Hepatocyte (in vitro differentiated cells): Measurements from ENCODE around the gene FSTL3. TPM values are rescaled to one million over a fixed set of nuclear protein-coding genes. Genes with fewer than 3 reads are reported as not detected.

ENCODE experiments used
- DNase-seq: peaks from one replicate; pipeline ENCODE4 v3.0.0-alpha.2; 2016; ENCODE audit warnings: low spot score
- H2AFZ ChIP-seq: fragments of 200-600 bp; sonication (generic); 2 replicates; pipeline ENCODE4 v1.6.0; 2016; ENCODE audit warnings: antibody characterized with exemption, mild to moderate bottlenecking
- H3K27ac ChIP-seq: fragments of 200-600 bp; sonication (generic); 2 replicates; pipeline ENCODE4 v1.5.1; 2016; ENCODE audit warnings: mild to moderate bottlenecking
- H3K27me3 ChIP-seq: fragments of 200-600 bp; sonication (generic); 2 replicates; pipeline ENCODE4 v1.6.1; 2016
- H3K36me3 ChIP-seq: fragments of 200-600 bp; sonication (generic); replicated peaks from 2 replicates; pipeline ENCODE4 v1.5.1; 2016; ENCODE audit warnings: low read depth; ENCODE audit not compliant: insufficient read depth
- H3K4me1 ChIP-seq: fragments of 200-600 bp; sonication (generic); 2 replicates; pipeline ENCODE4 v1.5.1; 2016; ENCODE audit warnings: mild to moderate bottlenecking, moderate library complexity; ENCODE audit not compliant: insufficient read depth
- H3K4me2 ChIP-seq: fragments of 200-600 bp; sonication (generic); 2 replicates; pipeline ENCODE4 v1.6.0; 2016
- H3K4me3 ChIP-seq: fragments of 200-600 bp; sonication (generic); 2 replicates; pipeline ENCODE4 v1.5.1; 2016; ENCODE audit warnings: mild to moderate bottlenecking
- H3K79me2 ChIP-seq: fragments of 200-600 bp; sonication (generic); 2 replicates; pipeline ENCODE4 v1.6.0; 2017; ENCODE audit warnings: mild to moderate bottlenecking
- H3K9me2 ChIP-seq: fragments of 200-600 bp; sonication (generic); replicated peaks from 2 replicates; pipeline ENCODE4 v1.6.0; 2017; ENCODE audit warnings: mild to moderate bottlenecking; ENCODE audit not compliant: insufficient read depth
- H3K9me3 ChIP-seq: fragments of 200-600 bp; sonication (generic); 2 replicates; pipeline ENCODE4 v1.5.1; 2016; ENCODE audit warnings: low read depth, mild to moderate bottlenecking
- H4K20me1 ChIP-seq: fragments of 200-600 bp; sonication (generic); 2 replicates; pipeline ENCODE4 v1.6.0; 2016; ENCODE audit warnings: mild to moderate bottlenecking; ENCODE audit not compliant: insufficient read depth, poor library complexity, severe bottlenecking
- CTCF ChIP-seq: fragments of 200-600 bp; sonication (generic); IDR thresholded peaks from 2 replicates; pipeline ENCODE4 v1.5.1; 2016; ENCODE audit warnings: antibody characterized with exemption, mild to moderate bottlenecking; ENCODE audit not compliant: poor library complexity
- EZH2 ChIP-seq: fragments of 200-600 bp; sonication (generic); IDR thresholded peaks from 2 replicates; pipeline ENCODE4 v1.6.1; 2016; ENCODE audit warnings: antibody characterized with exemption, mild to moderate bottlenecking, borderline replicate concordance
- EZH2phosphoT487 ChIP-seq: fragments of 200-600 bp; sonication (generic); IDR thresholded peaks from one replicate; pipeline ENCODE4 v1.6.1; 2018; ENCODE audit warnings: antibody characterized with exemption, mild to moderate bottlenecking, low read depth, moderate library complexity; ENCODE audit not compliant: unreplicated experiment, severe bottlenecking
- WGBS: methylation state at CpG from one replicate; pipeline ENCODE4 v1.1.6; 2016; ENCODE audit warnings: low lambda C conversion rate; ENCODE audit errors: missing lambda C conversion rate; 5-methylcytosine and 5-hydroxymethylcytosine counted together
- polyA plus RNA-seq: library from polyadenylated mRNA; unstranded; fragments of >200 nt; fragmentation: Nextera tagmentation; extraction: Ambion mirVana; gene quantifications from 2 replicates; pipeline ENCODE4 v1.2.1, GENCODE V29; 2016
- total RNA-seq: library from RNA; depleted of rRNA; stranded (reverse); fragments of >200 nt; gene quantifications from 2 replicates; pipeline ENCODE4 v1.2.3, GENCODE V29; 2014

FSTL3 gene
- total and polyA plus RNA-seq, 2 experiments from 2014 or later = 131 to 171 TPM

- Histone ChIP-seq H2AFZ (no peak overlapping the region), H3K27me3 (no peaks in the 10 kb centered on the region), H3K27ac (peak overlapping the region; percentile 99), H3K9me3 (no peaks in the 10 kb centered on the region), H3K9me2 (no peaks in the 10 kb centered on the region), H3K36me3 (no peaks in the 10 kb centered on the region), H3K4me2 (peak overlapping the region; percentile 97), H3K79me2 (peaks cover 25% of the 10 kb centered on the region), H3K4me3 (no peak overlapping the region), H3K4me1 (peaks cover 37% of the 10 kb centered on the region), H4K20me1 (no peaks in the 10 kb centered on the region)
- no peak for TF ChIP-seq CTCF
- no peak for TF ChIP-seq EZH2phosphoT487
- TF ChIP-seq EZH2 = no peak
- peak; percentile 57 for DNase-seq
- 79% methylated on average over 22 of the region's 22 CpGs for WGBS
These were observed 1.6 kb downstream of the FSTL3 start for GRCh38 chr19:677601-678436.

- Histone ChIP-seq H3K9me2 (no peaks in the 10 kb centered on the region), H3K27ac (peak overlapping the region; percentile 99), H3K36me3 (no peaks in the 10 kb centered on the region), H3K9me3 (no peaks in the 10 kb centered on the region), H3K4me1 (peaks cover 37% of the 10 kb centered on the region), H4K20me1 (no peaks in the 10 kb centered on the region), H2AFZ (no peak overlapping the region), H3K79me2 (peaks cover 25% of the 10 kb centered on the region), H3K4me2 (peak overlapping the region; percentile 97), H3K4me3 (peak overlapping the region; percentile 57), H3K27me3 (no peaks in the 10 kb centered on the region)
- no peak for DNase-seq
- 57% methylated on average over 15 of the region's 16 CpGs for WGBS
- TF ChIP-seq EZH2 = no peak
- no peak for TF ChIP-seq CTCF
- no peak for TF ChIP-seq EZH2phosphoT487
These were observed 2.7 kb downstream of the FSTL3 start for GRCh38 chr19:678791-679388.

GRCh38 chr19:679418-680286, 3.5 kb downstream of the FSTL3 start:
- H3K9me2 ChIP-seq = no peaks in the 10 kb centered on the region
- no peak overlapping the region for H2AFZ ChIP-seq
- 15% methylated on average over 20 of the region's 69 CpGs for WGBS
- TF ChIP-seq EZH2phosphoT487 (no peak), CTCF (no peak), EZH2 (no peak)
- no peaks in the 10 kb centered on the region for H4K20me1 ChIP-seq
- DNase-seq = peak; percentile 93
- H3K4me2 ChIP-seq = peak overlapping the region; percentile 97
- H3K79me2 ChIP-seq = peaks cover 25% of the 10 kb centered on the region
- H3K4me1 ChIP-seq = peaks cover 37% of the 10 kb centered on the region
- H3K27ac ChIP-seq = peak overlapping the region; percentile 99
- H3K4me3 ChIP-seq = peak overlapping the region; percentile 57
- no peaks in the 10 kb centered on the region for H3K27me3 ChIP-seq
- no peaks in the 10 kb centered on the region for H3K36me3 ChIP-seq
- no peaks in the 10 kb centered on the region for H3K9me3 ChIP-seq
